Cardiac muscle cell (in vitro differentiated cells and primary cell): ENCODE results near the gene BCAS3. TPM values are rescaled to one million over a fixed set of nuclear protein-coding genes. Genes with fewer than 3 reads are reported as not detected.

Experiments
- DNase-seq, 2 donors: peaks; one replicate each; pipeline versions ENCODE4 v3.0.0 to v3.0.0-alpha.2; 2010 to 2017; ENCODE audit warnings: low read depth in 1 of 2, low spot score in 1 of 2
- H3K27ac ChIP-seq: fragments of 200-600 bp; sonication (generic); 2 replicates; pipeline ENCODE4 v1.5.1; 2016
- H3K27me3 ChIP-seq: fragments of 200-600 bp; sonication (generic); 2 replicates; pipeline ENCODE4 v1.6.0; 2016; ENCODE audit warnings: control low read depth
- H3K36me3 ChIP-seq: fragments of 200-600 bp; sonication (generic); 2 replicates; pipeline ENCODE4 v1.5.1; 2016; ENCODE audit warnings: control low read depth
- H3K4me1 ChIP-seq: fragments of 200-600 bp; sonication (generic); 2 replicates; pipeline ENCODE4 v1.8.1; 2017; ENCODE audit warnings: low read depth, mild to moderate bottlenecking, mixed run types
- H3K4me3 ChIP-seq: fragments of 200-600 bp; sonication (generic); 2 replicates; pipeline ENCODE4 v1.5.1; 2016; ENCODE audit warnings: mild to moderate bottlenecking
- H3K9me3 ChIP-seq: fragments of 200-600 bp; sonication (generic); 2 replicates; pipeline ENCODE4 v1.5.1; 2017; ENCODE audit warnings: low read depth, mild to moderate bottlenecking, control low read depth
- polyA plus RNA-seq: library from polyadenylated mRNA; unstranded; fragments of >200 nt; fragmentation: Nextera tagmentation; extraction: Ambion mirVana; gene quantifications from 2 replicates; pipeline ENCODE4 v1.2.1, GENCODE V29; 2016
- total RNA-seq: library from RNA; depleted of rRNA; stranded (reverse); fragments of >200 nt; gene quantifications from 2 replicates; pipeline ENCODE4 v1.2.3, GENCODE V29; 2016
- TF ChIP-seq, protein P1 (sequence below): IDR thresholded peaks from 2 replicates; pipeline ENCODE4 v1.5.1; 2012; ENCODE audit warnings: low read depth, mild to moderate bottlenecking, low read length

The BCAS3 gene
- total and polyA plus RNA-seq, 2 experiments from 2014 or later = 36.5 to 39.6 TPM

DNA sequence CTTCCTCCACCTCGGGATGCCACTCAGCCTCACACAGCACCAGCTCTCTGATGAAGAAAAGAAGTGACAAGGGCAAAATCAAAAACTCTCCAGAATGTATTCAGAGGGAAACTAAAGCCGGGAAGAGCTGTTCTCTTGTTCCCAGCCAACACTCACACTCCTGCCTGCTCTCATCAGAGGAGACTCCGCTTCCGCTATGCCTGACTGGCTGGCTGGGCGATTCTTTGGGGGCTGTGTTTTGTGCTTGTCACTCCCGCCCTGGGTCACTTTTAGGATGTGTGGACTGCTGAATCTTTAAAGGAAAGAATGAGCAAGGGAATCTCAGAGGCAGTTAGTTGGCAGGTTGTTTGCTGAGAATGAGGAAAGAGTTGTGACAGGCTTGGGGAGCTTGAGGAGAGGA lies 667.4 kb downstream of the BCAS3 start:
- H3K9me3 ChIP-seq = no peaks in the 10 kb centered on the region
- H3K4me1 ChIP-seq = peaks cover 24% of the 10 kb centered on the region
- H3K27ac ChIP-seq = peak overlapping the region; percentile 35
- TF ChIP-seq, protein P1, sequence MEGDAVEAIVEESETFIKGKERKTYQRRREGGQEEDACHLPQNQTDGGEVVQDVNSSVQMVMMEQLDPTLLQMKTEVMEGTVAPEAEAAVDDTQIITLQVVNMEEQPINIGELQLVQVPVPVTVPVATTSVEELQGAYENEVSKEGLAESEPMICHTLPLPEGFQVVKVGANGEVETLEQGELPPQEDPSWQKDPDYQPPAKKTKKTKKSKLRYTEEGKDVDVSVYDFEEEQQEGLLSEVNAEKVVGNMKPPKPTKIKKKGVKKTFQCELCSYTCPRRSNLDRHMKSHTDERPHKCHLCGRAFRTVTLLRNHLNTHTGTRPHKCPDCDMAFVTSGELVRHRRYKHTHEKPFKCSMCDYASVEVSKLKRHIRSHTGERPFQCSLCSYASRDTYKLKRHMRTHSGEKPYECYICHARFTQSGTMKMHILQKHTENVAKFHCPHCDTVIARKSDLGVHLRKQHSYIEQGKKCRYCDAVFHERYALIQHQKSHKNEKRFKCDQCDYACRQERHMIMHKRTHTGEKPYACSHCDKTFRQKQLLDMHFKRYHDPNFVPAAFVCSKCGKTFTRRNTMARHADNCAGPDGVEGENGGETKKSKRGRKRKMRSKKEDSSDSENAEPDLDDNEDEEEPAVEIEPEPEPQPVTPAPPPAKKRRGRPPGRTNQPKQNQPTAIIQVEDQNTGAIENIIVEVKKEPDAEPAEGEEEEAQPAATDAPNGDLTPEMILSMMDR = no peak
- DNase-seq = no peak
- H3K4me3 ChIP-seq = no peak overlapping the region
- H3K36me3 ChIP-seq = no peaks in the 10 kb centered on the region
- no peaks in the 10 kb centered on the region for H3K27me3 ChIP-seq

DNA sequence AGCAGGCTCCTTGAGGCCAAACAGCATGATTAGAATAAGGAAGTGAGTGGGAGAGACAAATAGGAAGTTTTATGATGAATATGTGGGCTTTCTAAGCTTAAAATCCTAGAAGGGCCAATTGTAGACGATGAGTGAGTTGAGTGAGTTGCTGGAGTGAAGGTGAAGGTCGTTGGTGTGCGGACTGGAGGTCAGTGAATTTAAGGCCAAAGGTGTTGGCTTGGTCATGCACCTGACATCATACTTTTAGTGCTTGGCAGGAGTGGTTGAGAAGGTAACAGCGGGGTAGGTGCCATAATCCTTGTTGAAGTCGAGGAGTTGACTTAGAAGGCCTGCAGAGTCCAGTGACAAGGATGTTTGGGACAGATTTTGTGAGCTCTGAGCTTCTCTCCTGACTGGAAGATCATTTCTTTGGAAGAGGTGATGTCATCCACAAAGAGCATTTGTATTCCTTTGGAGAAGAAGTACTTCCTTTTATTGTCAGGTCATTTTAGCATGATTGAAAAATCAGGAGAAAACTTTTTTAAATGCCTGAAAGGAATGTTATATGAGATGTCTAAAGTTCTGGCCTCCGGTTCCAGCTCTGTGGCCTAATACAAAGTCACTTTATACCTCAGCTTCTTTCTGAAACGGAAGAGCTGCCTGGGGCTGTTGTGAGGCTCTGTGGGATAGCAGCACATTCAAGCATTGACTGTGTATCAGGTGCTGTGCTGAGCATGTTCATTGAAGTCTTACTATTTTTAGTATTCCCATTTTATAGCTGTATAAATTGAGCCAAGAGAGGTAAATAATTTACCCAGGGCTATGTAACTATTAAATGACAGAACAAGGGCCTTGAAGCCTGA lies 668.4 kb downstream of the BCAS3 start:
- H3K4me1 ChIP-seq = peaks cover 21% of the 10 kb centered on the region
- no peak overlapping the region for H3K27ac ChIP-seq
- H3K27me3 ChIP-seq = no peaks in the 10 kb centered on the region
- no peak overlapping the region for H3K4me3 ChIP-seq
- no peaks in the 10 kb centered on the region for H3K36me3 ChIP-seq
- DNase-seq = no peak
- TF ChIP-seq, protein P1 = no peak
- no peaks in the 10 kb centered on the region for H3K9me3 ChIP-seq

DNA sequence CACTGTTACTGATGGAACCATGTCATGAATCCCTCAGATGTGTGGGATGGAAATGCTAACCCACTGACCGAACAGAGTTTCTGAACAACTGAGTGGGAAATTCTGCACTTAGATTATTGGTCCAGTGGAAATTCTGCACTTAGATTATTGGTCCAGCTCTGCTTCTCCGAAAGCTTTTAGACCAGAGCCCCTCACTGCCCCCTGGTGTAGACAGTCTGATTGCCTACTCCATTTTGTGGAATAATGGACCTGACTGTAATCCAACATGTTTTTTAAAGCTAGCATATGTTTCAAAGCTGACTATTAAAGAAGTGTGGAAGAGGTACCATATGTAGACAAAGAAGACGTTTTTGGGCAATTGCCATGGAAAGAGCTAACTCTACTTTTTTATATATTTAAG lies 671.7 kb downstream of the BCAS3 start:
- Histone ChIP-seq H3K9me3 (no peaks in the 10 kb centered on the region), H3K36me3 (no peaks in the 10 kb centered on the region), H3K4me1 (peaks cover 37% of the 10 kb centered on the region), H3K27ac (no peak overlapping the region), H3K27me3 (no peaks in the 10 kb centered on the region), H3K4me3 (no peak overlapping the region)
- TF ChIP-seq, protein P1 = peak; percentile 29
- DNase-seq = peak in 1 of 2 donors; percentile 41

DNA sequence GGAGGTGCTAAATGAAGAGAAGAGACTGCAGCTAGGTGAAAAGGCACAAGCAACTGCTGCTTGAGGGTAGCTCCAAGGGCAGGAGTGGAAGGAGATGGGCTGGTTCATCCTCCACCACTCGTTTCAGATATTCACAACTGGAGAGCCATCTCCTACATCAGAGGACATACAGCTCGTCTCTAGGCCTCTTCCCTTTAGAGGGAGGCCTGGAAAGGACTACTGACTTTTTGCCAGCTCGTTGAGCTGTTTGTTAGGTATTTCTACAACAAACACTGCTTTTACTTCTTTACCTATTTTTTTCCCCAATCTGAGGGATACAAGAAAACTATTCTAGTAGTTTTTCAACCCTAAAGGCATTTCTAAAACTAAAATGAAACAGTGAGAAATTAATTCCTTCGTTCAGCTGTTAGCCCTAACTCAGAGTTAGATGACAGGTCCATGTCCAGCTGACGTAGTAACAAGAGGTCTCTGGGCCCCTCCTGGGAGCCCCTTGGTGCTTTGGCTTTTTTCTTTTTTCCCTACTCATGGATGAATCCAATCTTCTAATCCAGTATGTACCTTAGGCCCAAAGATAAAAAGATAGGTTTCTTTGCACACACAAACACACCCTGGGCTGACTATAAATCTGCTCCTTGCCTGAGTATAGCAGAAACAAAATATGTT lies 674.2 kb downstream of the BCAS3 start:
- H3K27ac ChIP-seq = no peak overlapping the region
- H3K36me3 ChIP-seq = no peaks in the 10 kb centered on the region
- no peak for DNase-seq
- TF ChIP-seq, protein P1 = no peak
- H3K27me3 ChIP-seq = no peaks in the 10 kb centered on the region
- H3K4me1 ChIP-seq = peaks cover 38% of the 10 kb centered on the region
- H3K4me3 ChIP-seq = no peak overlapping the region
- H3K9me3 ChIP-seq = no peaks in the 10 kb centered on the region

DNA sequence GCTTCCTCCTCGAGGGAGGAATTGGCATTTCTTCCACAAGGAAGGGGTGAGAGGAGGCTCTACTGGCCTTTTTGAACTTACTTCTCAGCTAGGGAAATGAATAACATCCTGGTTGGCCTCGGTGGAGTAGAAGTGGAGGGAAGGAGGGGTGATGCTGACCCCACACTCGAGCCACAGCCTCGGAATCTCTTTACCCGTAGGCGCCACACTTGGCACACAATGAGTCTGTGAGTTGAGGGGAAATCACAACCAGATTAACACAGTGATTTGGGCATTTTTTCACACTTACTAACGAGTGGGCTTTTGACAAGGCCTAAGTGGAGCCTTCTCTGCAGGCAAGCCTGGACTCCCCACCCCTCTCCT lies 674.7 kb downstream of the BCAS3 start:
- peak in 1 of 2 donors; percentile 39 for DNase-seq
- H3K27ac ChIP-seq = no peak overlapping the region
- no peaks in the 10 kb centered on the region for H3K36me3 ChIP-seq
- H3K27me3 ChIP-seq = no peaks in the 10 kb centered on the region
- no peaks in the 10 kb centered on the region for H3K9me3 ChIP-seq
- no peak overlapping the region for H3K4me3 ChIP-seq
- H3K4me1 ChIP-seq = peaks cover 38% of the 10 kb centered on the region
- TF ChIP-seq, protein P1 = no peak
